Loucy (cell line): ENCODE measurements around the gene GAK.

Experiments used
- H2AFZ ChIP-seq: fragments of 200-600 bp; sonication (generic); 2 replicates; pipeline ENCODE4 v1.6.0; 2016; ENCODE audit warnings: antibody characterized with exemption, mild to moderate bottlenecking, low read length, moderate library complexity
- H3F3A ChIP-seq: fragments of 200-600 bp; 2 replicates; pipeline ENCODE4 v1.6.0; 2016; ENCODE audit warnings: antibody characterized with exemption, low read depth, mild to moderate bottlenecking
- H3K27me3 ChIP-seq: fragments of 200-600 bp; sonication (generic); 2 replicates; pipeline ENCODE4 v1.6.1; 2014; ENCODE audit warnings: low read length, mild to moderate bottlenecking; ENCODE audit not compliant: insufficient read depth, poor library complexity, severe bottlenecking
- H3K36me3 ChIP-seq: fragments of 200-600 bp; sonication (generic); 2 replicates; pipeline ENCODE4 v1.6.1; 2016; ENCODE audit warnings: low read length; ENCODE audit not compliant: insufficient read depth
- H3K4me1 ChIP-seq: fragments of 200-600 bp; sonication (generic); 2 replicates; pipeline ENCODE4 v1.5.1; 2014; ENCODE audit warnings: low read length, mild to moderate bottlenecking; ENCODE audit not compliant: insufficient read depth, poor library complexity, severe bottlenecking
- H3K4me2 ChIP-seq: fragments of 200-600 bp; sonication (generic); 2 replicates; pipeline ENCODE4 v1.6.0; 2014; ENCODE audit warnings: antibody characterized with exemption, low read length, low read depth, mild to moderate bottlenecking; ENCODE audit not compliant: poor library complexity, severe bottlenecking
- H3K4me3 ChIP-seq: fragments of 200-600 bp; sonication (generic); 2 replicates; pipeline ENCODE4 v1.5.1; 2014; ENCODE audit warnings: low read length, mild to moderate bottlenecking, mixed read lengths; ENCODE audit not compliant: poor library complexity, severe bottlenecking
- H3K79me2 ChIP-seq: fragments of 200-600 bp; sonication (generic); 2 replicates; pipeline ENCODE4 v1.6.1; 2014; ENCODE audit warnings: low read length; ENCODE audit not compliant: insufficient read depth
- H3K9ac ChIP-seq: fragments of 200-600 bp; sonication (generic); 2 replicates; pipeline ENCODE4 v1.6.0; 2014; ENCODE audit warnings: mild to moderate bottlenecking, low read depth, low read length, moderate library complexity; ENCODE audit not compliant: poor library complexity, severe bottlenecking
- H3K9me2 ChIP-seq: fragments of 200-600 bp; sonication (generic); replicated peaks from 2 replicates; pipeline ENCODE4 v1.6.1; 2016; ENCODE audit warnings: low read depth, low read length, mixed read lengths
- H3K9me3 ChIP-seq: fragments of 200-600 bp; sonication (generic); 2 replicates; pipeline ENCODE4 v1.6.1; 2014; ENCODE audit warnings: mild to moderate bottlenecking, antibody characterized with exemption, low read length, low read depth; ENCODE audit not compliant: insufficient read depth
- H4K20me1 ChIP-seq: fragments of 200-600 bp; sonication (generic); 2 replicates; pipeline ENCODE4 v1.6.0; 2014; ENCODE audit warnings: antibody characterized with exemption, low read length, mild to moderate bottlenecking; ENCODE audit not compliant: insufficient read depth, poor library complexity, severe bottlenecking
- CTCF ChIP-seq: fragments of 200-600 bp; sonication (generic); conservative IDR thresholded peaks from 2 replicates; pipeline ENCODE4 v1.5.1; 2014; ENCODE audit warnings: mild to moderate bottlenecking, antibody characterized with exemption, low read length
- EZH2phosphoT487 ChIP-seq: fragments of 200-600 bp; IDR thresholded peaks from 2 replicates; pipeline ENCODE4 v1.6.1; 2018; ENCODE audit warnings: antibody characterized with exemption, mild to moderate bottlenecking, moderate library complexity, borderline replicate concordance

GAK gene

GRCh38 chr4:914531-914930 lies 17.6 kb downstream of the GAK start:
- Histone ChIP-seq H3K4me1 (peaks cover 21% of the 10 kb centered on the region), H3K9ac (peak overlapping the region; percentile 24), H3K36me3 (peaks cover 31% of the 10 kb centered on the region; the same call in 1 of the 2 replicates), H4K20me1 (peaks cover 48% of the 10 kb centered on the region), H3K79me2 (peaks cover 64% of the 10 kb centered on the region), H3K4me2 (peak overlapping the region; percentile 68), H2AFZ (no peak overlapping the region), H3F3A (no peaks in the 10 kb centered on the region), H3K9me2 (no peaks in the 10 kb centered on the region), H3K4me3 (peak overlapping the region; percentile 35), H3K27me3 (no peaks in the 10 kb centered on the region), H3K9me3 (no peaks in the 10 kb centered on the region)
- no peak for TF ChIP-seq EZH2phosphoT487
- TF ChIP-seq CTCF, result no peak

GRCh38 chr4:913280-913618 lies 18.9 kb downstream of the GAK start:
- TF ChIP-seq CTCF (no peak), EZH2phosphoT487 (no peak)
- Histone ChIP-seq H3K9me3 (no peaks in the 10 kb centered on the region), H4K20me1 (peaks cover 48% of the 10 kb centered on the region), H3F3A (no peaks in the 10 kb centered on the region), H3K9me2 (no peaks in the 10 kb centered on the region), H3K27me3 (no peaks in the 10 kb centered on the region), H3K9ac (no peak overlapping the region), H3K4me2 (no peak overlapping the region), H2AFZ (no peak overlapping the region), H3K4me3 (no peak overlapping the region), H3K4me1 (peaks cover 21% of the 10 kb centered on the region), H3K79me2 (peaks cover 52% of the 10 kb centered on the region), H3K36me3 (peaks cover 39% of the 10 kb centered on the region; the same call in 1 of the 2 replicates)

- TF ChIP-seq CTCF, result no peak
- TF ChIP-seq EZH2phosphoT487, result no peak
- peaks cover 21% of the 10 kb centered on the region for H3K4me1 ChIP-seq
- no peaks in the 10 kb centered on the region for H3K9me3 ChIP-seq
- H4K20me1 ChIP-seq, result peaks cover 45% of the 10 kb centered on the region
- H3K9me2 ChIP-seq, result no peaks in the 10 kb centered on the region
- no peaks in the 10 kb centered on the region for H3K27me3 ChIP-seq
- H3K4me2 ChIP-seq, result no peak overlapping the region
- no peak overlapping the region for H3K4me3 ChIP-seq
- H2AFZ ChIP-seq, result no peak overlapping the region
- H3K9ac ChIP-seq, result no peak overlapping the region
- H3F3A ChIP-seq, result no peaks in the 10 kb centered on the region
- peaks cover 45% of the 10 kb centered on the region; the same call in 1 of the 2 replicates for H3K36me3 ChIP-seq
- H3K79me2 ChIP-seq, result peaks cover 47% of the 10 kb centered on the region
Observed at GRCh38 chr4:912548-913279, 19.4 kb downstream of the GAK start.
